ENCODE measurements around the gene CLEC11A. TPM values are rescaled to one million over a fixed set of nuclear protein-coding genes. Genes with fewer than 3 reads are reported as not detected.
"Not testable (repeated sequence)": the region's sequence is repeated elsewhere in the genome, so short reads cannot be mapped to it uniquely, and the experiment has no call there.

The CLEC11A gene
- total RNA-seq, 1 experiment from 2014 or later: 56.9 TPM

DNA sequence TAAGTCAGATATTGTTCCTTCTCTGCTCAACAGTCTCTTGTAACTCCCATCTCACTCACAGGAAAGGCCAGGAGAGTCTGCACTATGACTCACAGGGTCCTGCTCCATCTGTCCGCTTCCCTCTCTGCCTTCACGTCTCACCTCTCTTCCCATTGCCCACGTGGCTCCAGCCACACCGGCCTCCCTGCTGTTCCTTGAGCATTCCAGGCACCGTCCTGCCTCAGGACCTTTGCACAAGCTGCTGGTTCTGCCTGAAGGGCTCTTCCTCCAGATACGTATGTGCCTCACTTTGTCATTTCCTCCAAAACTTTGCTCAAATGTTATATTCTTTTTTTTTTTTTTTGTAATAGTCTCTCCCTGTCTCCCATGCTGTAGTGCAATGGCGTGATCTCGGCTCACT, 33.1 kb downstream of the CLEC11A start:
- not testable (repeated sequence) for DNase-seq (ENCODE audit: low read depth)

DNA sequence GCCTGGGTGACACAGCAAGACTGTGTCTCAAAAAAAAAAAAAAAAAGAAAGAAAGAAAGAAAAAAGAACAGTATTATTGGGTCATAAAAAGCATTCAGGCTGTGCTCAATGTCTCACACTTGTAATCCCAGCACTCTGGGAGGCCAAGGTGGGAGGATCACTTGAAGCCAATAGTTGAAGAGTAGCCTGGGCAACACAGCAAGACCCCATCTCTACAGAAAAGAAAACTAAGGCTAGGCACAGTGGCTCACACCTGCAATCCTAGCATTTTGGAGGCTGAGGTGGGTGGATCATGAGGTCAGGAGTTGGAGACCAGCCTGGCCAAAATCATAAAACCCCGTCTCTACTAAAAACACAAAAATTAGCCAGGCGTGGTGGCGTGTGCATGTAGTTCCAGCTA, 34.5 kb downstream of the CLEC11A start:
- not testable (repeated sequence) for DNase-seq (ENCODE audit: low read depth)

DNA sequence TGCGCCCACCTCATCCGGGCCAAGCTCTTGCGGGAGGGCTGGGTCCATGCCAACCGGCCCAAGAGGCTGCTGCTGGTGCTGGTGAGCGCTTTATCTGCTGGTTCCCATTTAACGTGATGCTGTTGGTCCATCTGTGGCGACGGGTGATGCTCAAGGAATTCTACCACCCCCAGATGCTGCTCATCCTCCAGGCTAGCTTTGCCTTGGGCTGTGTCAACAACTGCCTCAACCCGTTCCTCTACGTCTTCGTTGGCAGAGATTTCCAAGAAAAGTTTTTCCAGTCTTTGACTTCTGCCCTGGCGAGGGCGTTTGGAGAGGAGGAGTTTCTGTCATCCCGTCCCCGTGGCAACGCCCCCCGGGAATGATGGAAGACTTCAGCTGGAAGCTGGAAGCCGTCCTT, 35.9 kb downstream of the CLEC11A start:
- not testable (repeated sequence) for DNase-seq (ENCODE audit: low read depth)

DNA sequence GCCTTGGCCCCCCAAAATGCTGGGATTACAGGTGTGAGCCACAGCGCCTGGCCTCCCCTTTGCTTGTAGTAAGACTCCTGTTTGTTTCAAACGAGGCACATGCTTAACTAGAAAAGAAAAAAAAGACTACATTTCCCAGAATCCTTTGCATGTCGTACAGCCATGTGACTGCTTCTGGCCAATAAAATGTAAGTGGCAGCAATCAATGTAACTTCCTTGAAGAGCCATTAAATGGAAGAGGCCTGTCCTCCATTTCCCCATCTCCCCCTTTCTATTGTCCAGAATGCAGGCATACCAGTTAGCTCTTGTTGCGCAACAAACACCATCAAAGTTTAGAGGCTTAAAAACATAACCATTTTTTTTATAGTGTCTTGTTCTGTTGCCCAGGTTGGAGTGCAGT, 36.7 kb downstream of the CLEC11A start:
- DNase-seq (ENCODE audit: low read depth): no peak

DNA sequence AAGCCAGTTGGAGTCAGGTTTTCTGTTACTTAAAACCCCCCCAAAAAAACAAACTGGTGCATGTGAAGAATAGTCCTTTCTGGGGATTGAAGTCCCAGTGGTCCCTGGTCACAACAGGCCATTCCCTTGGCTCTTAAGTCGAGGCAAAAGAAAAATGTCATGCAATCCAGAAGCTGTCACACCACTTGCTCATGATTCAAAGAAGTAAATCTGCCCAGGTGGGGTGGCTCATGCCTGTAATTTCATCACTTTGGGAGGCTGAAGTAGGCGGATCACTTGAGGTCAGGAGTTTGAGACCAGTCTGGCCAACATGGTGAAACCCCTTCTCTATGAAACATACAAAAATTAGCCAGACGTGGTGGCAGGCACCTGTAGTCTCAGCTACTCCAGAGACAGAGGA, 38.3 kb downstream of the CLEC11A start:
- not testable (repeated sequence) for DNase-seq (ENCODE audit: low read depth)

DNA sequence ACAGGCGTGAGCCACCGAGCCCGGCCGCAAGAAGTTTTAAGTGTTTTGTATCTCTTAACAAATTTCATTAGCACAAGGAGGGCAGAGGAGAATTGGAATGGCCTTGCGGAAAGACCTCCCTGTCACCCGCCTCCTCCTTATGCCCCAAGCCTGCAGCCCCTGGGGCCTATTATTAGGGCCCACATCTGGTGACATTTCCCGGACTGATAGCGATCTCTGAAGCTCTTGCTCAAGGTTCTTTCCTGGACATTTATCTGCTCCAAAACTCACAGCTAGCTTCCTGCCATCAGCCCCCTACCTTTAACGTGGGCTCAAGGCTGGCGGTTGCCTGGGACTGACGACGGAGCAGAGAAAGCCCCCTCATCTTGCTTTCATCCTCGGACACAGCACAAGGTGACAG, 40.4 kb downstream of the CLEC11A start:
- not testable (repeated sequence) for DNase-seq (ENCODE audit: low read depth)

DNA sequence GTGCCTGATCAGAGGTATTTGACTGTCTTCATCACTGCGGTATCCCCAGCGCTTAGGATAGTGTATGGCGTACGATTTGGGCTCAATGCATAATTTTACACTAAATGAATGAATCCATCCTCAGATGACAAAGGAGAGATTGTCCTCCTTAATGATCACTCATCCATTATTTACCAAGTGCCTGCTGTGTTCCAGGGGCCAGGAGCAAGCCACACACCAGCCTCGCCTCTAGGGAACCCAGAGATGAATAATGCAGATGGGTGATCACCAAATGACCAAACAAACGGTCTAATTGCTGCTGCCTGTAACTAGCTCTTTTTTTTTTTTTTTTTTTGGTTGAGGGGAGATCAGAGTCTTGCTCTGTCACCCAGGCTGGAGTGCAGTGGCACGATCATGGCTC, 41.2 kb downstream of the CLEC11A start:
- no peak for DNase-seq (ENCODE audit: low read depth)

DNA sequence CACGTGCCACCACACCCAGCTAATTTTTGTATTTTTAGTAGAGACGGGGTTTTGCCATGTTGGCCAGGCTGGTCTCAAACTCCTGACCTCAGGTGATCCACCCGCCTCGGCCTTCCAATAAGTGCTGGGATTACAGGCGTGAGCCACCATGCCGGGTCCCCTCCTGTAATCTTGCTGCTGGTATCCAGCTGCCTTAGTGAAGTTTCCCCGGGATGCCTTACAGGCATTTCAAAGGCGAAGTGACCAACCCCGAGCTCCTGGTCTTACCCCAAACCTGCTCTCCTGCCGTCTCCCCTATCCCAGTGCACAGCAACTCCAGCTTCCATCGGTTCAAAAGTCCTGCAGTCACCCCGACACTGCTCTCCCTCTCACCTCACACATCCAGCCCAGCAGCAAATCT, 43.6 kb downstream of the CLEC11A start:
- DNase-seq (ENCODE audit: low read depth): not testable (repeated sequence)

DNA sequence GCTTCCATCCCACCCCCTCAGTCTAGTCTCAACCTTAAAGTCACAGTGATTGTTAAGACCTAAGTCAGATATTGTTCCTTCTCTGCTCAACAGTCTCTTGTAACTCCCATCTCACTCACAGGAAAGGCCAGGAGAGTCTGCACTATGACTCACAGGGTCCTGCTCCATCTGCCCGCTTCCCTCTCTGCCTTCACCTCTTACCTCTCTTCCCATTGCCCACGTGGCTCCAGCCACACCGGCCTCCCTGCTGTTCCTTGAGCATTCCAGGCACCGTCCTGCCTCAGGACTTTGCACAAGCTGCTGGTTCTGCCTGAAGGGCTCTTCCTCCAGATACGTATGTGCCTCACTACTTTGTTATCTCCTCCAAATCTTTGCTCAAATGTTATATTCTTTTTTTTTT, 44.1 kb downstream of the CLEC11A start:
- DNase-seq (ENCODE audit: low read depth): peak; percentile 67

DNA sequence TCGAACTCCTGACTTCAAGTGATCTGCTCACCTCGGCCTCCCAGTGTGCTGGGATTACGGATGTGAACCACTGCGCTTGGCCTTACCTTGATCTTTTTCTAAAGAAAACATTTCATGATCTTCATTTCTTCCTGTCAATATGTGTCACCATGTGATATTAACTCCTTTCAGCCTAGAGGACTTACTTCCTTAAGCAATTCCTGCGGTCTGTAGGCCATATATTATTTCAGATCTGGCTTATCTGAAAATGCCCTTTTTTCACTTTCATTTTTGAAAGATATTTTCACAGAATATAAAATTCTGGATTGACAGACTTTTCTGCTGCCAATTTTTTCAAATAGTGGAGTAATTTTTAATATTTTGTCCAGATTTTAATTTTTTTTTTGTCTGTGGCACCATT, 45.1 kb downstream of the CLEC11A start:
- DNase-seq (ENCODE audit: low read depth): no peak

DNA sequence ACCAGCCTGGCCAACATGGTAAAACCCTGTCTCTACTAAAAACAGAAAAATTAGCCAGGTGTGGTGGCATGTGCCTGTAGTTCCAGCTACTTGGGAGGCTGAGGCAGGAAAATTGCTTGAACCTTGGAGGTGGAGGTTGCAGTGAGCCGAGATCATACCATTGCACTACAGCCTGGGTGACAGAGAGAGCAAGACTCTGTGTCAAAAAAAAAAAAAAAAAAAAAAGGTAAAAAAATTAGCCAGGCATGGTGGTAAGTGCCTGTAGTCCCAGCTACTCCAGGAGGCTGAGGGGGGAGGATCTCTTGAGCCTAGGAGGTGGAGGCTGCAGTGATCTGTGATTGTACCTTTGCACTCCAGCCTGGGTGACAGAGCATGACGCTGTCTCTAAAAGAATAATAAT, 47.0 kb downstream of the CLEC11A start, which contains the start of gene GPR32:
Gene GPR32, plus strand, starts transcription at position 301 of the 400 bp plus-strand sequence. CDS start 137 bp downstream, outside the sequence.
- not testable (repeated sequence) for DNase-seq (ENCODE audit: low read depth)

DNA sequence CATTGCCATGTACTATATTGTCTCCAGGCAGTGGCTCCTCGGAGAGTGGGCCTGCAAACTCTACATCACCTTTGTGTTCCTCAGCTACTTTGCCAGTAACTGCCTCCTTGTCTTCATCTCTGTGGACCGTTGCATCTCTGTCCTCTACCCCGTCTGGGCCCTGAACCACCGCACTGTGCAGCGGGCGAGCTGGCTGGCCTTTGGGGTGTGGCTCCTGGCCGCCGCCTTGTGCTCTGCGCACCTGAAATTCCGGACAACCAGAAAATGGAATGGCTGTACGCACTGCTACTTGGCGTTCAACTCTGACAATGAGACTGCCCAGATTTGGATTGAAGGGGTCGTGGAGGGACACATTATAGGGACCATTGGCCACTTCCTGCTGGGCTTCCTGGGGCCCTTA, 47.7 kb downstream of the CLEC11A start:
- DNase-seq (ENCODE audit: low read depth): no peak

DNA sequence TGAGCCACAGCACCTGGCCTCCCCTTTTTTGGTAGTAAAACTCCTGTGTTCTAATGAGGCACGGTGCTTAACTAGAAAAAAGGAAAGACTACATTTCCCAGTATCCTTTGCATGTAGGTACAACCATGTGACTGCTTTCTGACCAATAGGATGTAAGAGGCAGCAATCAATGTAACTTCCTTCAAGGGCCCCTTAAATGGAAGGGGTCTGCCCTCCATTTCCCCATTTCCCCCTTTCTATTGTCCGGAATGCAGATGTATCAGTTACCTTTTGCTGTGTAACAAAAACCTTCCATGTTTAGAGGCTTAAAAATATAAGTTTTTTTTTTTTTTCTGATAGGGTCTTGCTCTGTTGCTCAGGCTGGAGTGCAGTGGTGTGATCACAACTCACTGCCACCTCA, 49.3 kb downstream of the CLEC11A start:
- no peak for DNase-seq (ENCODE audit: low read depth)

DNA sequence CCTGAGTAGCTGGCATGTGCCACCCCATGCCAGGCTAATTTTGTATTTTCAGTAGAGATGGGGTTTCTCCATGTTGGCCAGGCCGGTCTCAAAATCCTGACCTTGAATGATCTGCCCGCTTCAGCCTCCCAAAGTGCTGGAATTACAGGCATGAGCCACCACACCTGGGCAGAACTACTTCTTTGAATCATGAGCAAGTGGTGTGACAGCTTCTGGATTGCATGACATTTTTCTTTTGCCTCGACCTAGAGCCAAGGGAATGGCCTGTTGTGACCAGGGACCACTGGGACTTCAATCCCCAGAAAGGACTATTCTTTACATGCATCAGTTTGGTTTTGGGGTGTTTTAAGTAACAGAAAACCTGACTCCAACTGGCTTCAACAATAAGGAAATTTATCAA, 49.7 kb downstream of the CLEC11A start:
- not testable (repeated sequence) for DNase-seq (ENCODE audit: low read depth)

DNA sequence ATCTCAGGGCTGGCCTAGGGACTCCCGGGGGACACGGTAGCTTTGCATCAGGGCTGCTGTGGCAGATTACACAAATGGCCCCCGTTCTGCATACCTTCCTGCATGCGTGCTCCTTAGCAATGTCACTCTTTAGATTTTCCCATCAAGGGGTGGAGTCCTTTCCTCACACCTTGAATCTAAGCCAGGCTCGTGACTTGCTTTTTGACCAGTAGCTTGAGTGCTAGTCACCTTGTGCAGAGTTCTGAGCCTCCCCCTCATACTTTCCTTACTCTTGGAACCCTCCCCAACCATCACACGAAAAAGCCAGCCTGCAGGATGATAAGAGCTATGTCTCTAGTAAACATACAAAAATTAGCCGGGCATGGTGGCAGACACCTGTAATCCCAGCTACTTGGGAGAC, 50.3 kb downstream of the CLEC11A start:
- not testable (repeated sequence) for DNase-seq (ENCODE audit: low read depth)

Other genes starting within 250 kb of the CLEC11A start
- 98.2 and 135 TPM in 2 replicates for gene EMC10, start 246.9 kb upstream of the CLEC11A start, total RNA-seq (2014; rRNA removed; shearing (Covaris generic))
- gene GARIN5A, start 246.5 kb upstream of the CLEC11A start, total RNA-seq (2014; rRNA removed; shearing (Covaris generic)): 0.46 and 0.95 TPM in 2 replicates
- 17.6 and 26.2 TPM in 2 replicates for gene JOSD2, start 212.2 kb upstream of the CLEC11A start, total RNA-seq (2014; rRNA removed; shearing (Covaris generic))
- gene ASPDH, start 209.5 kb upstream of the CLEC11A start, total RNA-seq (2014; rRNA removed; shearing (Covaris generic)): not detected in 2 replicates
- gene LRRC4B, start 154.9 kb upstream of the CLEC11A start, total RNA-seq (2014; rRNA removed; shearing (Covaris generic)): 1.8 and 5.6 TPM in 2 replicates
- gene SYT3, start 83.5 kb upstream of the CLEC11A start, total RNA-seq (2014; rRNA removed; shearing (Covaris generic)): 0.36 and 1.4 TPM in 2 replicates
- gene C19orf81, start 73.9 kb upstream of the CLEC11A start, total RNA-seq (2014; rRNA removed; shearing (Covaris generic)): 9.2 TPM in 1 of 2 replicates, not detected in the other
- gene SHANK1, start 3.6 kb upstream of the CLEC11A start, total RNA-seq (2014; rRNA removed; shearing (Covaris generic)): 0.17 and 2.4 TPM in 2 replicates
- not detected in 2 replicates for gene GPR32, start 47.1 kb downstream of the CLEC11A start, total RNA-seq (2014; rRNA removed; shearing (Covaris generic))
- not detected in 2 replicates for gene ACP4, start 67.1 kb downstream of the CLEC11A start, total RNA-seq (2014; rRNA removed; shearing (Covaris generic))
- not detected in 2 replicates for gene KLK1, start 100.4 kb downstream of the CLEC11A start, total RNA-seq (2014; rRNA removed; shearing (Covaris generic))
- gene KLK15, start 110.2 kb downstream of the CLEC11A start, total RNA-seq (2014; rRNA removed; shearing (Covaris generic)): 1.0 TPM in 1 of 2 replicates, not detected in the other
- not detected in 2 replicates for gene KLK3, start 131.6 kb downstream of the CLEC11A start, total RNA-seq (2014; rRNA removed; shearing (Covaris generic))
- 0.06 and 0.48 TPM in 2 replicates for gene KLK2, start 150.1 kb downstream of the CLEC11A start, total RNA-seq (2014; rRNA removed; shearing (Covaris generic))
- gene KLK4, start 188.0 kb downstream of the CLEC11A start, total RNA-seq (2014; rRNA removed; shearing (Covaris generic)): not detected in 2 replicates
- not detected in 2 replicates for gene KLK5, start 229.7 kb downstream of the CLEC11A start, total RNA-seq (2014; rRNA removed; shearing (Covaris generic))
- not detected in 2 replicates for gene KLK6, start 246.2 kb downstream of the CLEC11A start, total RNA-seq (2014; rRNA removed; shearing (Covaris generic))

Data from Daoy (cell line).